HEK293T (cell line): ENCODE data around the gene LCN9.

Experiments
- ARNT ChIP-seq: fragments of 450-650 bp; IDR thresholded peaks from 2 replicates; pipeline ENCODE4 v1.6.1; 2017; ENCODE audit warnings: mild to moderate bottlenecking
- BHLHE40 ChIP-seq: fragments of 450-650 bp; IDR thresholded peaks from 2 replicates; pipeline ENCODE4 v1.6.1; 2016; ENCODE audit warnings: mild to moderate bottlenecking, moderate library complexity, borderline replicate concordance
- ELF4 ChIP-seq: fragments of 450-650 bp; IDR thresholded peaks from 2 replicates; pipeline ENCODE4 v1.6.1; 2017; ENCODE audit warnings: antibody characterized with exemption
- FOXA1 ChIP-seq: fragments of 450-650 bp; IDR thresholded peaks from 2 replicates; pipeline ENCODE4 v1.6.1; 2016; ENCODE audit warnings: mild to moderate bottlenecking
- FOXK2 ChIP-seq: fragments of 450-650 bp; IDR thresholded peaks from 2 replicates; pipeline ENCODE4 v1.6.1; 2016; ENCODE audit warnings: mild to moderate bottlenecking
- LEF1 ChIP-seq: fragments of 450-650 bp; IDR thresholded peaks from 2 replicates; pipeline ENCODE4 v1.6.1; 2017; ENCODE audit warnings: mild to moderate bottlenecking, borderline replicate concordance
- SP1 ChIP-seq: fragments of 450-650 bp; IDR thresholded peaks from 2 replicates; pipeline ENCODE4 v1.6.1; 2017
- TARDBP ChIP-seq: fragments of 450-650 bp; IDR thresholded peaks from 2 replicates; pipeline ENCODE4 v1.6.1; 2016
- TF ChIP-seq, protein P1 (sequence below): fragments of 450-650 bp; IDR thresholded peaks from 2 replicates; pipeline ENCODE4 v1.6.1; 2016

DNA sequence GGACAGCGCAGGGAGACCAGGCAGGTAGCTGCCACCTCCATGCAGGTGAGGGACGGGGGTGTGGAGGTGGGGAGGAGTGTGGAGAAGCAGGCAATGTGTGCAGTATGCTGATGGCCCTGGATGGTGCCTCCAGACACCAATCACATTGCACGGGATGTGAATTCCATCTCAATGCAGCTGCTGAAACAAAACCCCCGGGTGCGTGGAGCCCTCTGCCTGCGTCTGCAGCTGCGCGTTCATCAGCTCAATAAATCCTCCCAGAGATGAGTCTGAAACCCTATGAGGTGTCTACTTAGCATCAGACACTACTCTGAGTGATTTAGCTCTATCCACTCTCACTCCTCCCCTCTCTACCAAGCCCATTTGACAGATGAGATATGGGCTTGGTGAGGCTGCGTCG is 25.9 kb downstream of the LCN9 start:
- TF ChIP-seq SP1 (no peak), ARNT (no peak), TARDBP (no peak), ELF4 (no peak), BHLHE40 (no peak), LEF1 (no peak), FOXK2 (no peak), FOXA1 (no peak)
- TF ChIP-seq, protein P1, sequence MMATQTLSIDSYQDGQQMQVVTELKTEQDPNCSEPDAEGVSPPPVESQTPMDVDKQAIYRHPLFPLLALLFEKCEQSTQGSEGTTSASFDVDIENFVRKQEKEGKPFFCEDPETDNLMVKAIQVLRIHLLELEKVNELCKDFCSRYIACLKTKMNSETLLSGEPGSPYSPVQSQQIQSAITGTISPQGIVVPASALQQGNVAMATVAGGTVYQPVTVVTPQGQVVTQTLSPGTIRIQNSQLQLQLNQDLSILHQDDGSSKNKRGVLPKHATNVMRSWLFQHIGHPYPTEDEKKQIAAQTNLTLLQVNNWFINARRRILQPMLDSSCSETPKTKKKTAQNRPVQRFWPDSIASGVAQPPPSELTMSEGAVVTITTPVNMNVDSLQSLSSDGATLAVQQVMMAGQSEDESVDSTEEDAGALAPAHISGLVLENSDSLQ, result no peak
